ENCODE data around the gene SH3RF3. TPM values are rescaled to one million over a fixed set of nuclear protein-coding genes. Genes with fewer than 3 reads are reported as not detected.
A peak's percentile ranks its signal among the peaks of the same experiment; 100 is the strongest.

The SH3RF3 gene
- total RNA-seq, 2 donors from 2014 or later: 1.3 to 2.7 TPM

- intact Hi-C loops (cut with DNase I, micrococcal nuclease): no loop called here
- no peak for DNase-seq
These were observed 41.6 kb downstream of the SH3RF3 start for GRCh38 chr2:109170645-109171044.

GRCh38 chr2:109171444-109172334, 42.7 kb downstream of the SH3RF3 start:
- intact Hi-C loops (cut with DNase I, micrococcal nuclease): no loop called here
- ATAC-seq (peak; percentile 23), DNase-seq (peak; percentile 21 to 63)

More at GRCh38 chr2:109170645-109171044, 41.6 kb downstream of the SH3RF3 start:
- no peak for ATAC-seq

GRCh38 chr2:109172556-109173105, 43.6 kb downstream of the SH3RF3 start:
- DNase-seq: no peak
- intact Hi-C loops (cut with DNase I, micrococcal nuclease): no loop called here
- no peak for ATAC-seq

GRCh38 chr2:109173311-109174171, 44.5 kb downstream of the SH3RF3 start:
- DNase-seq (peak; percentile 41 to 53), ATAC-seq (no peak)
- intact Hi-C loops (cut with DNase I, micrococcal nuclease): no loop called here

GRCh38 chr2:109174214-109174613, 45.2 kb downstream of the SH3RF3 start:
- no peak for DNase-seq
- no peak for ATAC-seq
- intact Hi-C loops (cut with DNase I, micrococcal nuclease): no loop called here

DNA sequence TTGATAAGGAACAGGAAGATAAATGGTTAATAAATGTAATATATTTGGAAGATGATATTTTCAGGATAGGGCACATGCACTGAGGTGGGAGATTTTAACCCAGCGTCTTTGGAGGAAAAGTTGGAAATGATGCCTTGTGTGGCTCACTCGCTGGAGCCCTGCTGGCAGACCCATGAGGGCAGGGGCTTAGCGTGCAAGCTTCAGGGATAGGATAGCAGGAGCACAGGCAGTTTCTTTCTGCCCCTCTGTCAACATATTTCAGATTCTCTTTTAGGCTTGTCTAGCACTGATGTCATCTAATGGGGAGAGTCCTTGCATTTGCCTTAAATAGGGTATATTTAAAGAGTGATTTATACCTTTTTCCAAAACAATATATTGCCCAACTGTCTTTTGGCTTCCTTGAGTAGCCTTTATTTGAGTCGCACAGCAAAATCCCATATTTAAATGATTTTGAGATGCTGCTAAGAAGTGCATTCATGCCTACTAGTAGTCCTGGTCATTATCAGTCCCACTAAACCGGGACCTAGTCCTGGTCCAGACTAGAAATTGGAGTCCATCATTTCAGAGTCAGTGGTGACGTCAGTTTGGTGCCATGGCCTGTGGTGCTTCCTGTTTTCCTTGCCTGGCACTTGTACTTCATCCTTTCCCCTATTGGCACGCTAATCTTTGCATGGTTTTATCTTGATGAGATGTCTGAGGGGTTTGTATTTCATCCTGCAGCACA, 45.8 kb downstream of the SH3RF3 start:
- intact Hi-C loops (cut with DNase I, micrococcal nuclease): no loop called here
- ATAC-seq: no peak
- no peak for DNase-seq

DNA sequence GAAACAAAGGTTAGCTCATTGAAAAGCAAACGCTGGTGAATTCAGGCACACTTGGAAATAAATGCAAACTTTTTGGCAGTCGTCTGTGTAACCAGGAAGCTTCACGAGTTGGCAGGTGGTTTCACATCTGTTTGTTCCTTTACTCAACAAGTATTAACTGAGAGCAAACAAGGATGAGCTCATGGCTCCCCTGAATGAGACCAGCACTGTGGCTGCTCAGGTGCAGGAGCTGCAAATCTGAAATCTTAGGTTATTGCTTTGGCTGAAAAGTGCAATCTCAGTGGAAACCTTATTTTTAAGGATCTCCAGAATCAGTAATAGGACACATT, 46.3 kb downstream of the SH3RF3 start:
- intact Hi-C loops (cut with DNase I, micrococcal nuclease): no loop called here
- ATAC-seq (no peak), DNase-seq (no peak)

DNA sequence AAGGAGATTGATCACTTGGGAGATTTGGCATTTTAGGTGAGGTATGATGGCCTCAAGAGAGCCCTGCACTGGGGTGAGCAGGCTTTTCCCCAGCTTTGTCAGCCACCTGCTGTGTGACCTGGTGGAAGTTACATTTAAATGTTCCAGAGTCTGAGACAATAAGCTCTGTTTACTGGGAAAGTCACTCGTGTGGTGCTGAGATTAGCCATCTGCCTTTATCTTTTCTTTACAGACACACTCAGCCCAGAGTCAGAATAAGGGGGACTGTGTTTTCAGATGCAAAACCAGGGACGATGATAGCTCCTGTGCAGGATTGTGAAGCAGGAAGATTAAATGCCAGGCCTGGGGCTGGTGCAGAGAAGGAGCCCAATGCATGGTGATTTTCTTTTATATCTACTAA, 47.9 kb downstream of the SH3RF3 start:
- ATAC-seq: no peak
- DNase-seq: no peak
- intact Hi-C loops (cut with DNase I, micrococcal nuclease): no loop called here

DNA sequence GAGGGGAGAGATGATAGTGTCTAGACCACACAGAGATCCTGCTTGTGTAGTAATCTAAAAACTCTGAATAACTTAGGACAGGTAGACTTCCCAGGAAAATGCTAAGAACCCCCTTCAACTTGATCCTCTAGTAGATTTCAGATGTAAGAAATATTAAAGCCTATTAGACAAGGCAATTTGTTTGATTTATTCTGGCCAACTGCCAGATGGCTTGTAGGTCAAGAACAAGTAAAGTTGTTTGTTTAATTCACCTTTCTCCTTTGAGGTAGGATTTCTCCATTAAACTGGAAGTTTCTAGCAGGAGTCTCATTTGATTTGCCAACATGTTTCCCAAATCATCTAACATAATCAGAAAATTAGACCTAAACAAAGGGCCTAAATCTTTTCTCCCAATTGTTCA, 48.6 kb downstream of the SH3RF3 start:
- ATAC-seq: no peak
- DNase-seq: no peak
- intact Hi-C loops (cut with DNase I, micrococcal nuclease): no loop called here

GRCh38 chr2:109178968-109179367, 50.0 kb downstream of the SH3RF3 start:
- DNase-seq (no peak), ATAC-seq (no peak)
- intact Hi-C loops (cut with DNase I, micrococcal nuclease): no loop called here

GRCh38 chr2:109180786-109181185, 51.8 kb downstream of the SH3RF3 start:
- intact Hi-C loops (cut with DNase I, micrococcal nuclease): no loop called here
- DNase-seq (no peak), ATAC-seq (no peak)

DNA sequence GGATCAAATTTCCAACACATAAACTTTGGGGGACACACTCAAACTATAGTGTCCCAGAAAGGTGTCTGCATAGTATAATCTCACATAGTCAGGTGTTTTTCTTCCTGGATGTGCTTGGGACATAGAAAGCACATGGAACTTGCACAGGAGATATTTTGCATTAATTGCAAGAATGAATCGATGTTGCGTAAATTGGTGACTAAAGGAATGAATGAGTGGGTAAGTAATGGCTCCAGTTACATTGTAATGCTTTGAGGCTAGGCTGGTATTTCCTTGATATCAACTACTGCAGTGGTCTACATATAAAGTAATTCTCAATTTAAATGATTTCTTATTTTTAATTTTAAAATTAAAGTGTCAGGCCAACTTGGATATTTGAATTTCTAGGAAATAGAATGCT, 53.4 kb downstream of the SH3RF3 start:
- intact Hi-C loops (cut with DNase I, micrococcal nuclease): no loop called here
- DNase-seq: no peak
- ATAC-seq: no peak

- intact Hi-C loops (cut with DNase I, micrococcal nuclease): no loop called here
- ATAC-seq (no peak), DNase-seq (no peak)
These were observed 54.9 kb downstream of the SH3RF3 start for GRCh38 chr2:109183871-109184270.

DNA sequence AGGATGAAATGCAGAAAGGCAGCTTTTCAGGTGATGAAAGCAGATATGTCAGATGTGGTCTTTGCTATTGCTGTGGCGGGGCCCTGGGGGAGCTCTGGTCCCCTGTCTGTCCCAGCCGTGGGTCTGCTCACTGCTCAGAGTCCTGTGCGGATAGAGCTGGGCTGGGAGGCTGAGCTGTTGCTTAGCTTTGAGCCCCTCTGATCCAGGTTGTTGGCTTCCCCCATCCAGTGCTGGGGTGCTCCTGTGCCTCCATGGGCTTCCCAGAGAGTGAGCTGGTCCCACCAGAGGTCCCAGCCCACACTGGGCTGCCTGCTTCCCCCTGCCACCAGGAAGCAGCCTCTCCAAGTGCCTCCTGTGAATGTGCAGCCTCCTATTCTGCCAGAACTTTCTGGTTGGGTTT, 55.4 kb downstream of the SH3RF3 start:
- intact Hi-C loops (cut with DNase I, micrococcal nuclease): no loop called here
- ATAC-seq: no peak
- DNase-seq: no peak

DNA sequence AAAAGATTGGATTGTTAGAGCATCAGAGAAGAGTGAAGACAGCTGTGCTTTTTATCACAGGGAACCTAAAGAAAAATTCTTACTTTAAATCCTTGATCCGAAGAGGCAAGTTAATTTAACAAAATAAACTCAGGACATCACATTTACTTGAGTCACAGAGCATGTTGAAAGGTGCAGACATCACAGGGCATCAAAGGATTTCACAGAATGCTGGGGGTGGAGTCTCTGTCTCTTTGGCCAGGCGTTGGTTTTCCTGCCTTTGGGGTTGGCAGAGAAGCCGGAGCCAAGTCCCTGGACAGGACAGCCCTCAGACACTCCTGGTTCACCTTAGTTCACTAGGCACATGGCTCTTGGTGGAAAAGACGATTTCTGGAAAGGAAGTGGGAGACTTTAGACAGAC, 56.3 kb downstream of the SH3RF3 start:
- intact Hi-C loops (cut with DNase I, micrococcal nuclease): no loop called here
- DNase-seq (no peak), ATAC-seq (no peak)

DNA sequence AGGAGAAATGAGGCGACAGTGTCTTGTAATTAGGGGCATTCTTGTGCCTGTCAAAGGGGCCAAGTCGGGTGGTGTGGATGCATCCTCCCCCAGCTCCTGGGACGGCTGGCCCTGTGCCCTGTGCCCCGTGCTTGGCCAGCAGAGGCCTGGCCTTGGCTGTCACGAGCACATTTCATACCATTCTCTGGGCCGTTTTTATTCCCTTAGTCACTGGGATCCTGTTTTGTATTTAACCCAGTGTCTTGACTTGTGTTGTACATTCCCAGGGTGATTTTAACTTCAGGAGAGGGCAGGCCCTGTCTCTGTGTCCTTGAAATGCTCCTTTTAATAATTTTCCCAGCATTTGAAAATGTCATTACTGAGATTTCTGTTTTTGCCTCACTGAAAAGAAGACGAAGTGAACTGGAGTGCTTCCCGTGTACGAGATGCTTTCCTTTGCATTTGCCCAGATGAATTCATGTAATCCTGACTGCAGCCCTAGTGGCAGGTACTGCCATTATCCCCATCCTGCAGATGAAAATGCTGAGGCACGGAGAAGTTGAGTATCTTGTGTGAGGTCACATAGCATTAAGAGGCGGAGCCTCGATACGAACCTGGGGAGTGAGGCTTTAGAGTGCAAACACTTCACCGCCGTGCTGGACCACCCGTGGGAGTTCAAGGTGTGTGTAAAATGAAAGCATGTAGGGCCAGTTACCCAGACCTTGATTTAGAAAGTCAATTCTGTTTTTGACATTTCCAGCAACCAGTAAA, 57.0 kb downstream of the SH3RF3 start:
- intact Hi-C loops (cut with DNase I, micrococcal nuclease): no loop called here
- peak in 1 of 2 donors; percentile 21 for DNase-seq
- no peak for ATAC-seq

DNA sequence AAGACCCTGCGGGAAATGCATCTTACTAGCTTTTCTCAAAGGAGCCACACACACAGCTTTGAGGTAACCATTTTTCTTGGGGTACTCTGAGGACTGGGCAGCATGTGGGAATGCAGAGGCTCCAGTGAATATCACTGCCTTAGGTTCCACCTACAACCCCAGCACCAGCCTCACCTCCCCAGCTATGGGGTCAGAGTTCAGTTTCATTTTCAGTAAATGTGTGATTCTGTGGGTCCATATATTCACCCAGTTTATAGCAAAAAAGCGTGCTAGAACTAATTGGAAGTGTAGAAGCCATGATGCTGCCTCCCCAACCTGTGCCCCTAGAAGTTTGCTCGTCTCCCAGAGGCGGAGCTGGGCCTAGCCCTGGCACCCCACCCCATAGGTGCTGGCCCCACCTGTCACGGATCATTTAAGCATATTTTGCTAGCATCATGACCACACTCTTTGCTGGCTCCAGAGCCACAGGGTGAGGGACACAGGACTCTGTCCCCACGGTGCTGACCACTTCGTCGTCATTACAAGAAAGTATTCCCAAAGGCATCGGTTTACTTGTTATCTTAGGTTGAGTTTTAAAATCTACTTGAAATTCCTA, 57.7 kb downstream of the SH3RF3 start:
- DNase-seq (no peak), ATAC-seq (no peak)
- intact Hi-C loops (cut with DNase I, micrococcal nuclease): no loop called here

Measured in left colon (tissue), 2 donors.